A549 (cell line): ENCODE results near the gene CDC42BPB. TPM values are rescaled to one million over a fixed set of nuclear protein-coding genes. Genes with fewer than 3 reads are reported as not detected.
A peak's percentile ranks its signal among the peaks of the same experiment; 100 is the strongest.

Source experiments
- ATAC-seq, 2 experiments: fragments of 200-7000 bp in 1 of 2; fragments of >200 bp in 1 of 2; cut with Nextera tagmentation in 1 of 2; cut with Tn5 transposase in 1 of 2; 3 replicates each; pipeline versions ENCODE4 v1.8.0 to v1.9.1; 2018 to 2020; ENCODE audit warnings: mild to moderate bottlenecking in 1 of 2, moderate library complexity in 1 of 2
- CTCF ChIA-PET: fragments of 300-600 bp; sonication (Branson Sonifier 250); formaldehyde crosslinking; extraction: SDS; loops from one replicate; lab custom pipeline; 2021; ENCODE audit warnings: antibody characterized with exemption, inconsistent platforms; lab: Yijun Ruan, JAX
- POLR2A ChIA-PET: fragments of 350-600 bp; formaldehyde crosslinking; extraction: SDS; loops from one replicate; lab custom pipeline; 2021; ENCODE audit warnings: antibody characterized with exemption, inconsistent platforms; lab: Yijun Ruan, JAX
- DNase-seq, 2 experiments: peaks; one replicate each; pipeline versions ENCODE4 v3.0.0 to v3.0.0-alpha.2; 2011 to 2016; ENCODE audit warnings: low read depth in 1 of 2, low spot score in 1 of 2
- FAIRE-seq: peaks from 2 replicates; lab custom pipeline; 2011; peaks lifted over from hg19 to GRCh38; lab: Jason Lieb, UNC
- H3K27ac ChIP-seq, 2 experiments: fragments of >200 bp; sonication (Bioruptor Twin); formaldehyde crosslinking; 3 replicates each; pipeline ENCODE4 v1.5.1; 2016 to 2017
- H3K4me1 ChIP-seq: fragments of >200 bp; sonication (Bioruptor Twin); formaldehyde crosslinking; 3 replicates; pipeline ENCODE4 v1.6.1; 2016
- H3K4me2 ChIP-seq: fragments of >200 bp; sonication (Bioruptor Twin); formaldehyde crosslinking; 3 replicates; pipeline ENCODE4 v1.6.1; 2016
- H3K4me3 ChIP-seq: fragments of >200 bp; sonication (Bioruptor Twin); formaldehyde crosslinking; 3 replicates; pipeline ENCODE4 v1.5.1; 2016
- H3K9me3 ChIP-seq: fragments of >200 bp; sonication (Bioruptor Twin); formaldehyde crosslinking; 3 replicates; pipeline ENCODE4 v1.6.1; 2016
- CEBPB ChIP-seq, 2 experiments: fragments of >200 bp in 1 of 2; sonication (Bioruptor Twin) in 1 of 2; formaldehyde crosslinking in 1 of 2; IDR thresholded peaks; 2 replicates each; pipeline ENCODE4 v1.6.1; 2012 to 2016
- CHD2 ChIP-seq: fragments of 150-350 bp; IDR thresholded peaks from 2 replicates; pipeline ENCODE4 v1.6.1; 2014; ENCODE audit warnings: low read length; ENCODE audit not compliant: partially characterized antibody
- EHMT2 ChIP-seq: fragments of 200-600 bp; sonication (generic); IDR thresholded peaks from 2 replicates; pipeline ENCODE4 v1.6.1; 2016; ENCODE audit warnings: antibody characterized with exemption, low read depth, mild to moderate bottlenecking, moderate library complexity
- ELK1 ChIP-seq: fragments of 150-350 bp; IDR thresholded peaks from 2 replicates; pipeline ENCODE4 v1.6.1; 2014; ENCODE audit warnings: low read depth, mild to moderate bottlenecking, low read length
- EP300 ChIP-seq, 2 experiments: fragments of >200 bp; sonication (Bioruptor Twin); formaldehyde crosslinking; IDR thresholded peaks; 2 replicates in 1 of 2; 3 replicates in 1 of 2; pipeline ENCODE4 v1.6.1; 2016 to 2017
- FOSL2 ChIP-seq, 2 experiments: fragments of 450-650 bp in 1 of 2; fragments of >200 bp in 1 of 2; sonication (Bioruptor Twin) in 1 of 2; formaldehyde crosslinking; IDR thresholded peaks; 2 replicates each; pipeline versions ENCODE4 v1.5.0 to v1.6.1; 2016 to 2020; ENCODE audit warnings: mild to moderate bottlenecking in 1 of 2, moderate library complexity in 1 of 2
- GATA3 ChIP-seq: IDR thresholded peaks from 2 replicates; pipeline ENCODE4 v1.6.1; 2012; ENCODE audit warnings: borderline replicate concordance
- HDAC2 ChIP-seq: fragments of 200-600 bp; sonication (generic); IDR thresholded peaks from 2 replicates; pipeline ENCODE4 v1.6.1; 2016
- HMGXB4 ChIP-seq: fragments of 250-450 bp; sonication (Bioruptor Pico); IDR thresholded peaks from 2 replicates; pipeline ENCODE4 v1.5.0; 2021; ENCODE audit warnings: mild to moderate bottlenecking, moderate library complexity, borderline replicate concordance
- KDM1A ChIP-seq: fragments of 200-600 bp; sonication (generic); IDR thresholded peaks from 2 replicates; pipeline ENCODE4 v1.6.1; 2016; ENCODE audit warnings: low read depth, mild to moderate bottlenecking
- MYC ChIP-seq: IDR thresholded peaks from 2 replicates; pipeline ENCODE4 v1.6.1; 2012; ENCODE audit warnings: mild to moderate bottlenecking, inconsistent platforms, low read length, improper control_type of control experiment, borderline replicate concordance
- NFE2L2 ChIP-seq: fragments of 150-350 bp; conservative IDR thresholded peaks from 2 replicates; pipeline ENCODE4 v1.6.1; 2014; ENCODE audit warnings: low read length
- NPAS2 ChIP-seq: fragments of 250-450 bp; sonication (Bioruptor Pico); IDR thresholded peaks from 2 replicates; pipeline ENCODE4 v1.8.0; 2022; ENCODE audit warnings: mild to moderate bottlenecking, moderate library complexity, borderline replicate concordance
- POLR2A ChIP-seq: IDR thresholded peaks from 2 replicates; pipeline ENCODE4 v1.6.1; 2012; ENCODE audit warnings: mild to moderate bottlenecking, low read length
- RAD21 ChIP-seq, 2 experiments: fragments of >200 bp in 1 of 2; sonication (Bioruptor Twin) in 1 of 2; formaldehyde crosslinking in 1 of 2; IDR thresholded peaks in 1 of 2; conservative IDR thresholded peaks in 1 of 2; 2 replicates in 1 of 2; 3 replicates in 1 of 2; pipeline ENCODE4 v1.6.1; 2012 to 2018; ENCODE audit warnings: inconsistent platforms in 1 of 2
- SREBF2 ChIP-seq: fragments of 450-650 bp; IDR thresholded peaks from 2 replicates; pipeline ENCODE4 v1.6.1; 2014; ENCODE audit warnings: mild to moderate bottlenecking, moderate library complexity
- TP53 ChIP-seq: fragments of 250-450 bp; sonication (Bioruptor Pico); IDR thresholded peaks from 2 replicates; pipeline ENCODE4 v1.5.0; 2021; ENCODE audit warnings: mild to moderate bottlenecking, moderate library complexity
- ZC3H11A ChIP-seq: fragments of 450-650 bp; IDR thresholded peaks from 2 replicates; pipeline ENCODE4 v1.6.1; 2014; ENCODE audit warnings: antibody characterized with exemption, mild to moderate bottlenecking
- ZSCAN20 ChIP-seq: fragments of 250-450 bp; sonication (Bioruptor Pico); IDR thresholded peaks from 2 replicates; pipeline ENCODE4 v1.8.0; 2022; ENCODE audit warnings: mild to moderate bottlenecking, moderate library complexity
- WGBS: methylation state at CpG from one replicate; pipeline ENCODE4 v1.1.6; 2017; ENCODE audit errors: missing lambda C conversion rate; 5-methylcytosine and 5-hydroxymethylcytosine counted together
- polyA plus RNA-seq, 4 experiments: library from polyadenylated mRNA; depleted of rRNA in 3 of 4; stranded (reverse); fragments of >200 nt; fragmentation: RNase III in 1 of 4; extraction: RNeasy Plus Mini Kit Qiagen cat#74134 plus additional on column Dnase treatment in 1 of 4; gene quantifications; 2 replicates in 3 of 4; 3 replicates in 1 of 4; pipeline ENCODE4 v1.2.3, GENCODE V29; 2011 to 2017
- TF ChIP-seq, protein P1 (sequence below): fragments of >200 bp; sonication (Bioruptor Twin); formaldehyde crosslinking; IDR thresholded peaks from 2 replicates; pipeline ENCODE4 v1.6.1; 2016
- TF ChIP-seq, protein P2 (sequence below): fragments of >200 bp; sonication (Bioruptor Twin); formaldehyde crosslinking; IDR thresholded peaks from 3 replicates; pipeline ENCODE4 v1.5.1; 2016

Gene CDC42BPB
- polyA plus RNA-seq, 2 of the 4 experiments (the other 2 are of a cell fraction) = 56.4 to 57.1 TPM

- H3K27ac ChIP-seq = no peak overlapping the region
- H3K4me1 ChIP-seq = peaks cover 25% of the 10 kb centered on the region
- ChIA-PET POLR2A (no interaction called here), CTCF (interaction anchor here (1.0 kb wide), 1 partner anchor 185 kb away, joined by 3 read pairs; no protein-coding TSS in a partner anchor)
- H3K4me3 ChIP-seq = no peak overlapping the region
- no peak overlapping the region for H3K4me2 ChIP-seq
- 92% methylated on average over 5 of the region's 9 CpGs for WGBS
- FAIRE-seq = no peak
- TF ChIP-seq, protein P1, sequence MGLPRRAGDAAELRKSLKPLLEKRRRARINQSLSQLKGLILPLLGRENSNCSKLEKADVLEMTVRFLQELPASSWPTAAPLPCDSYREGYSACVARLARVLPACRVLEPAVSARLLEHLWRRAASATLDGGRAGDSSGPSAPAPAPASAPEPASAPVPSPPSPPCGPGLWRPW = no peak
- TF ChIP-seq EHMT2 (no peak), KDM1A (no peak), EP300 (IDR thresholded peaks at IDR 0.05) (no peak), TP53 (no peak), ELK1 (no peak), POLR2A (no peak), HMGXB4 (no peak), SREBF2 (no peak)
- ATAC-seq = no peak
- DNase-seq = no peak
- H3K9me3 ChIP-seq = no peaks in the 10 kb centered on the region
Measured at GRCh38 chr14:103016071-103016470, 41.3 kb downstream of the CDC42BPB start.

GRCh38 chr14:103015426-103015825, 41.9 kb downstream of the CDC42BPB start:
- Histone ChIP-seq H3K4me1 (peaks cover 31% of the 10 kb centered on the region), H3K4me3 (no peak overlapping the region), H3K9me3 (no peaks in the 10 kb centered on the region), H3K4me2 (no peak overlapping the region), H3K27ac (0 out of 6 replicates have a peak overlapping the region, but pooled peaks of 1 of the 2 experiments have one; percentile 9)
- TF ChIP-seq MYC (no peak), NFE2L2 (no peak)
- ChIA-PET CTCF (interaction anchor here (1.5 kb wide), 1 partner anchor 13 kb away, joined by 3 read pairs; no protein-coding TSS in a partner anchor), POLR2A (no interaction called here)
- WGBS = 91% methylated on average over 5 of the region's 5 CpGs
- ATAC-seq = no peak
- no peak for DNase-seq
- FAIRE-seq = no peak

DNA sequence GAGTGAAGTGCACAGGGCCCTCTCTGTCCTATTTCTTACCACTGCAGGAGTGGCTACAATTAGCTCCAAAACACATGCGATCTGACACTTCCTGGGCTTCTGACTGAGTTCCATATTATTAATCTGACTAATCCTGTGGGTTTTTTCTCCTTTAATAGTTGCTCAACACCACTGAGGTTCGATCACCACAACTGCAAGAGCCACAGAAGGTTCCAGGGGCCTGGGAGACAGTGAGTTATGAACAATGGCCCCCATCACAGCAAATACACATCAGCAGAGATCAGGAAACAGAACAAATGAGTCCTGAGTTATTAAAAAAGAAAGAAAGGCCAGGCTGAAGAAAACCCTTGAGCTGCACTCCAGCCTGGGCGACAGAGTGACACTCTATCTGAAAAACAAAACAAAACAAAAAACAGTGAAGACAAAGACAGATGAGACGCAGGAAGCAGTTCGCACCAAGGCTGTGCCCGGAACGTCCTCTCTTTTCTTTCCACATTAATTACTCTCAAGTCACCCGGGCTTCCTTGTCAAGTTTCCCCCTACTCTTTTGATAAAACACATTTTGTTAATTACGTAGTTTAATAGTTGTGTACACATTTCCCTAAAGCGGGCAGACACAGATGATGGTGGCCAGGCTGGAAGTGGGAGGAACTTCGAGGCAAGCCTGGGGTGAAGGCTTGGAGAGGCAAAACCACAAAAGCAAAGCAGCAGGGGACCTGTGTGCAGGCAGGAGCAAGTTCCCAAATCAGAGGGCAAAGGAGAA, 42.7 kb downstream of the CDC42BPB start:
- ChIA-PET POLR2A (no interaction called here), CTCF (interaction anchor here (0.9 to 2.0 kb wide), 3 partner anchors 12 to 90 kb away, joined by 3 to 4 read pairs (median 3); no protein-coding TSS in a partner anchor)
- H3K4me3 ChIP-seq = no peak overlapping the region
- peak overlapping the region in 1 of 2 experiments; percentile 42; a peak in 2 of 6 replicates for H3K27ac ChIP-seq
- H3K4me1 ChIP-seq = peaks cover 37% of the 10 kb centered on the region
- TF ChIP-seq RAD21 (conservative IDR thresholded peaks at IDR 0.05 in 1 of 2, IDR thresholded peaks at IDR 0.05 in 1 of 2) (no peak), ZSCAN20 (CRISPR knock-in tag) (no peak), GATA3 (no peak), CHD2 (no peak), HDAC2 (no peak), CEBPB (IDR thresholded peaks at IDR 0.05) (no peak), NPAS2 (CRISPR knock-in tag) (no peak), FOSL2 (IDR thresholded peaks at IDR 0.05) (no peak), FOSL2 (CRISPR knock-in tag; IDR thresholded peaks at IDR 0.05) (no peak), ZC3H11A (no peak)
- TF ChIP-seq, protein P2, sequence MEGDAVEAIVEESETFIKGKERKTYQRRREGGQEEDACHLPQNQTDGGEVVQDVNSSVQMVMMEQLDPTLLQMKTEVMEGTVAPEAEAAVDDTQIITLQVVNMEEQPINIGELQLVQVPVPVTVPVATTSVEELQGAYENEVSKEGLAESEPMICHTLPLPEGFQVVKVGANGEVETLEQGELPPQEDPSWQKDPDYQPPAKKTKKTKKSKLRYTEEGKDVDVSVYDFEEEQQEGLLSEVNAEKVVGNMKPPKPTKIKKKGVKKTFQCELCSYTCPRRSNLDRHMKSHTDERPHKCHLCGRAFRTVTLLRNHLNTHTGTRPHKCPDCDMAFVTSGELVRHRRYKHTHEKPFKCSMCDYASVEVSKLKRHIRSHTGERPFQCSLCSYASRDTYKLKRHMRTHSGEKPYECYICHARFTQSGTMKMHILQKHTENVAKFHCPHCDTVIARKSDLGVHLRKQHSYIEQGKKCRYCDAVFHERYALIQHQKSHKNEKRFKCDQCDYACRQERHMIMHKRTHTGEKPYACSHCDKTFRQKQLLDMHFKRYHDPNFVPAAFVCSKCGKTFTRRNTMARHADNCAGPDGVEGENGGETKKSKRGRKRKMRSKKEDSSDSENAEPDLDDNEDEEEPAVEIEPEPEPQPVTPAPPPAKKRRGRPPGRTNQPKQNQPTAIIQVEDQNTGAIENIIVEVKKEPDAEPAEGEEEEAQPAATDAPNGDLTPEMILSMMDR = no peak
- TF ChIP-seq, all 56 proteins: peak for 0
- Histone ChIP-seq H3K9me3 (no peaks in the 10 kb centered on the region), H3K4me2 (no peak overlapping the region)
- FAIRE-seq (no peak), ATAC-seq (no peak), DNase-seq (no peak)
- 80% methylated on average over 11 of the region's 11 CpGs for WGBS
